K562 (cell line): ENCODE data around the gene FAM131C. TPM values are rescaled to one million over a fixed set of nuclear protein-coding genes. Genes with fewer than 3 reads are reported as not detected.
A peak's percentile ranks its signal among the peaks of the same experiment; 100 is the strongest.

Source experiments
- C11orf30 ChIP-seq: fragments of 450-650 bp; IDR thresholded peaks from 2 replicates; pipeline ENCODE4 v1.6.1; 2016; ENCODE audit warnings: low read depth, mild to moderate bottlenecking
- CAMTA2 ChIP-seq: fragments of 250-450 bp; sonication (Bioruptor Pico); conservative IDR thresholded peaks from 2 replicates; pipeline ENCODE4 v1.5.1; 2022
- DPF2 ChIP-seq: fragments of 450-650 bp; IDR thresholded peaks from 2 replicates; pipeline ENCODE4 v1.6.1; 2016
- GATA2 ChIP-seq: sonication (generic); formaldehyde crosslinking; IDR thresholded peaks from 2 replicates; pipeline ENCODE4 v1.4.0; 2020; ENCODE audit warnings: mild to moderate bottlenecking, missing genetic modification reagents
- HDGF ChIP-seq: fragments of 450-650 bp; IDR thresholded peaks from 2 replicates; pipeline ENCODE4 v1.6.1; 2016
- HLTF ChIP-seq: fragments of 450-650 bp; IDR thresholded peaks from 2 replicates; pipeline ENCODE4 v1.6.1; 2016
- L3MBTL2 ChIP-seq: fragments of 450-650 bp; IDR thresholded peaks from 2 replicates; pipeline ENCODE4 v1.6.1; 2016; ENCODE audit warnings: mild to moderate bottlenecking, moderate library complexity
- MAFG ChIP-seq: fragments of 450-650 bp; conservative IDR thresholded peaks from 2 replicates; pipeline ENCODE4 v1.6.1; 2016; ENCODE audit warnings: missing genetic modification characterization, missing compliant biosample characterization
- MEF2D ChIP-seq: conservative IDR thresholded peaks from 2 replicates; pipeline ENCODE4 v1.6.1; 2016; ENCODE audit warnings: low read depth, missing genetic modification characterization, missing compliant biosample characterization
- NCOA6 ChIP-seq: fragments of 450-650 bp; IDR thresholded peaks from 2 replicates; pipeline ENCODE4 v1.6.1; 2017; ENCODE audit warnings: mild to moderate bottlenecking
- RBM17 ChIP-seq: fragments of 200-400 bp; formaldehyde crosslinking; IDR thresholded peaks from 2 replicates; pipeline ENCODE4 v1.6.1; 2017; ENCODE audit warnings: low read depth, mild to moderate bottlenecking, low read length, borderline replicate concordance
- SMARCA4 ChIP-seq: fragments of 450-650 bp; IDR thresholded peaks from 2 replicates; pipeline ENCODE4 v1.6.1; 2016
- SRF ChIP-seq, 2 experiments: fragments of 250-450, 450-650 bp in 1 of 2; sonication (Bioruptor Pico) in 1 of 2; sonication (generic) in 1 of 2; formaldehyde crosslinking; IDR thresholded peaks; 2 replicates each; pipeline versions ENCODE4 v1.5.0 to v1.5.1; 2020 to 2022; ENCODE audit warnings: mild to moderate bottlenecking in 1 of 2, missing genetic modification reagents in 1 of 2
- XRCC4 ChIP-seq: IDR thresholded peaks from one replicate; pipeline ENCODE4 v1.6.1; 2011; ENCODE audit not compliant: insufficient read depth, insufficient read length; ENCODE audit errors: extremely low read depth
- ZNF121 ChIP-seq: sonication (generic); formaldehyde crosslinking; conservative IDR thresholded peaks from 2 replicates; pipeline ENCODE4 v1.8.0; 2022; ENCODE audit warnings: missing genetic modification reagents
- ZNF583 ChIP-seq: fragments of 250-450 bp; sonication (Bioruptor Pico); IDR thresholded peaks from 2 replicates; pipeline ENCODE4 v1.4.0; 2020
- polyA plus RNA-seq, 8 experiments: library from polyadenylated mRNA; depleted of rRNA in 4 of 8; stranded (reverse) in 5 of 8; unstranded in 3 of 8; fragments of >200 nt; fragmentation: Nextera tagmentation in 2 of 8; fragmentation: Illumina TruSeq in 1 of 8; extraction: Ambion mirVana in 2 of 8; extraction: Trizol in 1 of 8; gene quantifications; 2 replicates each; pipeline versions ENCODE4 v1.2.1 to v1.2.3, GENCODE V29; 2011 to 2014; ENCODE audit warnings: inconsistent platforms in 1 of 8, missing spikeins in 1 of 8
- total RNA-seq, 7 experiments: library from RNA; depleted of rRNA in 6 of 7; stranded (reverse); fragments of >200 nt in 6 of 7; fragmentation: Illumina TruSeq in 2 of 7; extraction: Trizol in 2 of 7; gene quantifications; 2 replicates each; pipeline versions ENCODE4 v1.2.1 to v1.2.3, GENCODE V29; 2011 to 2021; ENCODE audit warnings: low replicate concordance in 1 of 7
- TF ChIP-seq, protein P1 (sequence below), 2 experiments: fragments of 450-650 bp; IDR thresholded peaks; 2 replicates each; pipeline ENCODE4 v1.6.1; 2016
- TF ChIP-seq, protein P2 (sequence below): fragments of 450-650 bp; conservative IDR thresholded peaks from 2 replicates; pipeline ENCODE4 v1.6.1; 2016; ENCODE audit warnings: missing genetic modification characterization, low read depth, mild to moderate bottlenecking, control low read depth, missing compliant biosample characterization

The FAM131C gene
- total and polyA plus RNA-seq, 9 of the 15 experiments (the other 6 are each of a cell fraction or from before 2014, with no cell fraction given): 0.10 to 0.29 (median 0.16) TPM; not detected in 6

- TF ChIP-seq SMARCA4 (peak; percentile 33; the same call in 1 of the 2 replicates), L3MBTL2 (peak; percentile 20; the same call in 1 of the 2 replicates), DPF2 (0 out of 2 replicates have a peak, but pooled peaks have one; percentile 24), ZNF583 (CRISPR knock-in tag) (no peak), MAFG (peak; percentile 53), ZNF121 (CRISPR knock-in tag) (no peak), HDGF (peak; percentile 70; the same call in 1 of the 2 replicates), NCOA6 (no peak), SRF (CRISPR knock-in tag; IDR thresholded peaks at IDR 0.05) (no peak), C11orf30 (peak; percentile 88), CAMTA2 (CRISPR knock-in tag) (no peak), RBM17 (no peak), GATA2 (no peak), HLTF (no peak), XRCC4 (no peak), MEF2D (no peak)
- TF ChIP-seq, protein P1, sequence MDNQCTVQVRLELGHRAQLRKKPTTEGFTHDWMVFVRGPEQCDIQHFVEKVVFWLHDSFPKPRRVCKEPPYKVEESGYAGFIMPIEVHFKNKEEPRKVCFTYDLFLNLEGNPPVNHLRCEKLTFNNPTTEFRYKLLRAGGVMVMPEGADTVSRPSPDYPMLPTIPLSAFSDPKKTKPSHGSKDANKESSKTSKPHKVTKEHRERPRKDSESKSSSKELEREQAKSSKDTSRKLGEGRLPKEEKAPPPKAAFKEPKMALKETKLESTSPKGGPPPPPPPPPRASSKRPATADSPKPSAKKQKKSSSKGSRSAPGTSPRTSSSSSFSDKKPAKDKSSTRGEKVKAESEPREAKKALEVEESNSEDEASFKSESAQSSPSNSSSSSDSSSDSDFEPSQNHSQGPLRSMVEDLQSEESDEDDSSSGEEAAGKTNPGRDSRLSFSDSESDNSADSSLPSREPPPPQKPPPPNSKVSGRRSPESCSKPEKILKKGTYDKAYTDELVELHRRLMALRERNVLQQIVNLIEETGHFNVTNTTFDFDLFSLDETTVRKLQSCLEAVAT (IDR thresholded peaks at IDR 0.05): 0 out of 4 replicates have a peak, but pooled peaks of 1 of the 2 experiments have one; percentile 55
- TF ChIP-seq, protein P2, sequence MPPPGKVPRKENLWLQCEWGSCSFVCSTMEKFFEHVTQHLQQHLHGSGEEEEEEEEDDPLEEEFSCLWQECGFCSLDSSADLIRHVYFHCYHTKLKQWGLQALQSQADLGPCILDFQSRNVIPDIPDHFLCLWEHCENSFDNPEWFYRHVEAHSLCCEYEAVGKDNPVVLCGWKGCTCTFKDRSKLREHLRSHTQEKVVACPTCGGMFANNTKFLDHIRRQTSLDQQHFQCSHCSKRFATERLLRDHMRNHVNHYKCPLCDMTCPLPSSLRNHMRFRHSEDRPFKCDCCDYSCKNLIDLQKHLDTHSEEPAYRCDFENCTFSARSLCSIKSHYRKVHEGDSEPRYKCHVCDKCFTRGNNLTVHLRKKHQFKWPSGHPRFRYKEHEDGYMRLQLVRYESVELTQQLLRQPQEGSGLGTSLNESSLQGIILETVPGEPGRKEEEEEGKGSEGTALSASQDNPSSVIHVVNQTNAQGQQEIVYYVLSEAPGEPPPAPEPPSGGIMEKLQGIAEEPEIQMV (tag): no peak
Measured at GRCh38 chr1:16088996-16089395, 15.5 kb upstream of the FAM131C start (continued).
